Heart right ventricle (tissue), 16 donors: Measurements from ENCODE around the gene METTL24. TPM values are rescaled to one million over a fixed set of nuclear protein-coding genes. Genes with fewer than 3 reads are reported as not detected.

ENCODE experiments used
- ATAC-seq, 8 donors: fragments of 200-7000 bp; cut with Tn5 transposase; one replicate each; pipeline ENCODE4 v1.9.1; 2020; ENCODE audit warnings: mild to moderate bottlenecking in 8 of 8, moderate library complexity in 8 of 8, moderate number of reproducible peaks in 1 of 8
- DNase-seq, 2 donors: peaks; one replicate each; pipeline ENCODE4 v3.0.0-alpha.2; 2020
- H3K27ac ChIP-seq, 10 donors: fragments of 200-600 bp; sonication (generic) in 2 of 10; one replicate each; pipeline versions ENCODE4 v1.5.0 to v1.8.0; 2020 to 2022; ENCODE audit warnings: mild to moderate bottlenecking in 3 of 10
- H3K27me3 ChIP-seq, 7 donors: fragments of 200-600 bp; one replicate each; pipeline ENCODE4 v1.8.0; 2021 to 2022; ENCODE audit warnings: mild to moderate bottlenecking in 2 of 7
- H3K36me3 ChIP-seq, 9 donors: fragments of 200-600 bp; sonication (generic) in 1 of 9; one replicate each; pipeline versions ENCODE4 v1.5.0 to v1.8.0; 2020 to 2022; ENCODE audit warnings: mild to moderate bottlenecking in 2 of 9
- H3K4me1 ChIP-seq, 9 donors: fragments of 200-600 bp; sonication (generic) in 1 of 9; one replicate each; pipeline versions ENCODE4 v1.5.0 to v1.8.0; 2020 to 2022; ENCODE audit warnings: mild to moderate bottlenecking in 4 of 9
- H3K4me3 ChIP-seq, 10 donors: fragments of 200-600 bp; sonication (generic) in 2 of 10; one replicate each; pipeline versions ENCODE4 v1.5.0 to v1.8.0; 2020 to 2022; ENCODE audit warnings: mild to moderate bottlenecking in 7 of 10, moderate library complexity in 2 of 10
- H3K9me3 ChIP-seq, 11 donors: fragments of 200-600 bp in 10 of 11; sonication (generic) in 2 of 11; one replicate each; pipeline versions ENCODE4 v1.5.0 to v1.8.0; 2013 to 2022; ENCODE audit warnings: mild to moderate bottlenecking in 2 of 11, control low read depth in 1 of 11, moderate library complexity in 1 of 11
- WGBS, 2 donors: extraction: QIAGEN DNeasy Blood & Tissue Kit; methylation state at CpG; one replicate each; pipeline ENCODE4 v1.1.7; 2013; ENCODE audit warnings: inconsistent platforms in 1 of 2; 5-methylcytosine and 5-hydroxymethylcytosine counted together
- intact Hi-C, 10 donors: fragments of 100-400 bp; cut with DNase I; formaldehyde crosslinking; loops; one replicate each; pipeline versions ENCODE4 v1.11.1 to v1.14.2; 2022
- polyA plus RNA-seq, 2 donors: library from polyadenylated mRNA; stranded (reverse); fragments of 200-250 nt; gene quantifications; one replicate each; pipeline ENCODE4 v1.2.3, GENCODE V29; 2013
- total RNA-seq, 10 donors: library from RNA; stranded (reverse); fragmentation: NEBNext Ultra II Directional in 3 of 10; extraction: Animal tissue kit (Norgen Biotek cat#: 25700) in 3 of 10; gene quantifications; one replicate each; pipeline versions ENCODE4 v1.2.1 to v1.2.4, GENCODE V29; 2021 to 2023
- TF ChIP-seq, protein P1 (sequence below), 9 donors: fragments of 200-600 bp; sonication (generic) in 2 of 9; IDR thresholded peaks; one replicate each; pipeline versions ENCODE4 v1.5.0 to v1.8.0; 2021 to 2022; ENCODE audit warnings: antibody characterized with exemption in 9 of 9, mild to moderate bottlenecking in 5 of 9, moderate library complexity in 1 of 9
- donor health status: Arrhythmogenic right ventricular cardiomyopathy.
- donor health status: ischemic (EF 13 %, LVEDD 7.1; RV severe dilation, severe dysfunction).
- donor health status: healthy with polysubstance abuse.
- donor health status: DM: no; HTN: yes; CAD: no.
- donor health status: DM: no; HTN: no; CAD: no.
- donor health status: ischemic (EF 25% LVEDD 6.9; RV normal size, moderate dysfunction).
- donor health status: ischemic (EF 25% LVEDD 5.7; RV mildly dilated, moderate dysfunction).
- donor health status: healthy.
- donor health status: DM: yes; HTN: yes; CAD: no.
- donor health status: Ischemic cardiomyopathy.
- donor health status: ischemic (EF 35%, LVEDD 5.7; RV mildly dilated, moderate dysfunction).
- donor health status: nonischemic (EF 11% LVEDD 7.7; RV severe dilation, severe dysfunction).
- donor health status: DM: yes; HTN: yes; CAD: no.
- donor health status: PGD.
- donor health status: ischemic (EF 29% LVEDD 5.4; RV normal size, mild dysfunction).
- donor health status: nonischemic (EF 23%, LVEDD 6.1; RV moderate dilation, normal function).

The METTL24 gene
- total and polyA plus RNA-seq, 12 donors = 0.07 to 2.4 (median 1.3) TPM; not detected in 1

- 85 to 87% methylated on average over 5 of the region's 5 CpGs for whole genome bisulfite sequencing, 2 donors
Measured at GRCh38 chr6:110298916-110299315, 59.2 kb downstream of the METTL24 start.

DNA sequence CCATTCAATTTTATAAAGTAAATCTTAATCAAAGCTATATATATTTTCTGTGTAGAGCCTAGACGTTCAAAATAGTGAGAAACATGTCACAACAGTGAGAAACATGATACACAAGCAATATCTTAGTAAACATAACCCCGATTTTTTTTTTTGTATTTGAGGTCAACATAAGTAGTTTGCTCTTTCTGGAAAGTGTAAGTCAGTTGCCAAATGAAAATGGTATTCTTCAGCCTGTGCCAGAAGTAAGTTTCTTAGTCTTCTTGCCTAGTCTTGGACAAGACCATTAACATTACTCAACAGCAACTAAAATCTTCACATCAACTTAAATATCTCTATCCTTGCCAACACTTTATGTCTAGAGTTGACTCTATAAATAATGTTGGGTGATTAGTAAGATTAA is 59.7 kb downstream of the METTL24 start:
- H3K36me3 ChIP-seq = no peaks in the 10 kb centered on the region
- intact Hi-C loops = no loop called here
- DNase-seq = no peak

More at GRCh38 chr6:110298916-110299315, 59.2 kb downstream of the METTL24 start:
- Histone ChIP-seq H3K36me3 (no peaks in the 10 kb centered on the region), H3K4me3 (no peak overlapping the region), H3K4me1 (no peaks in the 10 kb centered on the region), H3K27me3 (peaks cover 0 to 6% (median 0%) of the 10 kb centered on the region in 7 donors), H3K9me3 (no peaks in the 10 kb centered on the region), H3K27ac (no peak overlapping the region)
- ATAC-seq (no peak), DNase-seq (no peak)
- intact Hi-C loops = no loop called here
- TF ChIP-seq, protein P1, sequence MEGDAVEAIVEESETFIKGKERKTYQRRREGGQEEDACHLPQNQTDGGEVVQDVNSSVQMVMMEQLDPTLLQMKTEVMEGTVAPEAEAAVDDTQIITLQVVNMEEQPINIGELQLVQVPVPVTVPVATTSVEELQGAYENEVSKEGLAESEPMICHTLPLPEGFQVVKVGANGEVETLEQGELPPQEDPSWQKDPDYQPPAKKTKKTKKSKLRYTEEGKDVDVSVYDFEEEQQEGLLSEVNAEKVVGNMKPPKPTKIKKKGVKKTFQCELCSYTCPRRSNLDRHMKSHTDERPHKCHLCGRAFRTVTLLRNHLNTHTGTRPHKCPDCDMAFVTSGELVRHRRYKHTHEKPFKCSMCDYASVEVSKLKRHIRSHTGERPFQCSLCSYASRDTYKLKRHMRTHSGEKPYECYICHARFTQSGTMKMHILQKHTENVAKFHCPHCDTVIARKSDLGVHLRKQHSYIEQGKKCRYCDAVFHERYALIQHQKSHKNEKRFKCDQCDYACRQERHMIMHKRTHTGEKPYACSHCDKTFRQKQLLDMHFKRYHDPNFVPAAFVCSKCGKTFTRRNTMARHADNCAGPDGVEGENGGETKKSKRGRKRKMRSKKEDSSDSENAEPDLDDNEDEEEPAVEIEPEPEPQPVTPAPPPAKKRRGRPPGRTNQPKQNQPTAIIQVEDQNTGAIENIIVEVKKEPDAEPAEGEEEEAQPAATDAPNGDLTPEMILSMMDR (IDR thresholded peaks at IDR 0.05) = no peak

DNA sequence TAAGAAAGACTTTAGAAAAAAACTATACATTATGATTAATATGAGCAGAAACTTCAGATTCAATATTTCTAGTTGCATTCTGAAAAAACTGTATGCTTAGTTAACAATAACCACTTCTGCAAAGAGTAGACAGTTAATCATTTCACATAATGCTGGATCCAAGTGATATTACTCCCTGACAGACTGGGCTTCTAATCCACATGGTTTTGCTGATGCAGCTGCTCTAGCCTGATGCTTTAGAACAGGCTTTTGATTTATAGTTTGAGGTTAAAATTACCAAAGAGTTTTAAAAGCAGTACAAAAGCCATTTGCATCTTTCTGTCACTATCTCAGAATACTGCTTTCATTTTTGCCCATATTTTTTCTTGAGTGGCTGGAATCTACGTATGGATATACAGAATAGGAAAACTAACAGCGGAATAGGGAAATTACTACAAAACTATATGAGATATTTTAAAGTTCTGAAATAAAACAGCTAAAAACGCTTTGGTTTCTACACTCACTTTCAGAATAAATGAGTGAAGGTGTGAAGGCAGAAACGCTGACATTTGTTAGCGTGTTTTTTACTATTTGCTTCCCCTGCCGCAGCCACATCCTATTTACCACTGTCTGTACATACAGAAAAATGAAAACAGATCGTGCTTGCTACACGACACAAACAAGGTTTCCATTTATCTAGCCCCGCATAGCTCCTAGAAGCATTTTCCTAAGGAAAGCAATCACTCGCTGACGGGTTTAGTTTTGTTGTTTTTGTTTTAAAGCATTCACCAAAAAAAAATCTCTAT is 61.7 kb downstream of the METTL24 start:
- no peak overlapping the region for H3K27ac ChIP-seq
- H3K4me1 ChIP-seq = no peaks in the 10 kb centered on the region
- H3K9me3 ChIP-seq = no peaks in the 10 kb centered on the region
- DNase-seq (no peak), ATAC-seq (no peak)
- no peak overlapping the region for H3K4me3 ChIP-seq
- 82% methylated on average over 11 of the region's 11 CpGs for WGBS, 2 donors
- H3K36me3 ChIP-seq = no peaks in the 10 kb centered on the region
- TF ChIP-seq, protein P1 (IDR thresholded peaks at IDR 0.05) = no peak
- intact Hi-C loops = no loop called here
- no peaks in the 10 kb centered on the region for H3K27me3 ChIP-seq

More for the DNA sequence above, 59.7 kb downstream of the METTL24 start:
- ATAC-seq = no peak
- H3K27ac ChIP-seq = no peak overlapping the region
- no peak overlapping the region for H3K4me3 ChIP-seq
- no peaks in the 10 kb centered on the region for H3K4me1 ChIP-seq
- TF ChIP-seq, protein P1 (IDR thresholded peaks at IDR 0.05) = no peak
- 60 to 73% methylated on average over 2 of the region's 2 CpGs for WGBS, 2 donors
- no peaks in the 10 kb centered on the region for H3K9me3 ChIP-seq
- peaks cover 0 to 3% (median 0%) of the 10 kb centered on the region in 7 donors for H3K27me3 ChIP-seq

DNA sequence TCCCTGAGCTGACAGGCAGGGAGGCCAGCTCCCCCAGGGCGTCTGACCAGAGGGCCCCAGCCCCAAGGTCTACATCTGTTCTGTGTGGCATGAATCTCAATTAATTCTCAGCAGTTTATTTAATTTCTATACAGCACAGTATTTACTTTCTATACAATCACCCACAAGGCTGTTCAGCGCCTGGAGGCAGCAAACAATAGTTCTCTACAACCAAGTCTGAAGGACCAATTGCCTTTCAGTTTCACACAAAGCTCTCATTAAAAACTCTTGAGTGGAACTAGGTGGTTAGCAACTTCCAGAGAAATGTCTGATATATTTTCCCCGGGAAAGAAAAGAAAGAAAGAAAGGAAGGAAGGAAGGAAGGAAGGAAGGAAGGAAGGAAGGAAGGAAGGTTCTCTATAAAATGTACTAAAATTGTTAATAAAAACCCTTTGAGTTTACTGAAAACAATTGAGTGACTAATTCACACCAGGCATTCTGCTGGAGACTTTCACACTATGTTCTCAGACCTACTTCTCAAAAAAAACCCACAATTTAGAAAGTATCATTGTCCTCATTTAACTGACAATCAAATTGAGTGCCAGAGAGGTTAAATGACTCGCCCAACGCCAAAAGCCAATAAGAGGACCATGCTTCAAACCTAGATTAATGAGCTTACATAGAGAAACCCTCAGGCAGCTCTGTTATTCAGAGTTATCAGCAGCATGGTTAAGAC is 62.5 kb downstream of the METTL24 start:
- ATAC-seq = no peak
- TF ChIP-seq, protein P1 (IDR thresholded peaks at IDR 0.05) = no peak
- 60 to 75% methylated on average over 5 of the region's 5 CpGs for WGBS, 2 donors

More for the DNA sequence above, 62.5 kb downstream of the METTL24 start:
- no peak for DNase-seq
- intact Hi-C loops = no loop called here
- Histone ChIP-seq H3K4me1 (no peaks in the 10 kb centered on the region), H3K27me3 (no peaks in the 10 kb centered on the region), H3K9me3 (peaks cover 0 to 4% (median 0%) of the 10 kb centered on the region in 11 donors), H3K27ac (no peak overlapping the region), H3K4me3 (no peak overlapping the region), H3K36me3 (no peaks in the 10 kb centered on the region)
